ACC112 (cell line): ENCODE results near the gene NUDCD3.

Experiments used
- H2AFZ ChIP-seq: fragments of 200-600 bp; sonication (generic); one replicate; pipeline ENCODE4 v1.6.0; 2017; ENCODE audit warnings: antibody characterized with exemption, low read length; ENCODE audit not compliant: unreplicated experiment
- H3K27ac ChIP-seq: fragments of 200-600 bp; sonication (generic); 2 replicates; pipeline ENCODE4 v1.5.1; 2014; ENCODE audit warnings: low read depth, mild to moderate bottlenecking, antibody characterized with exemption, low read length, moderate library complexity
- H3K27me3 ChIP-seq: fragments of 200-600 bp; sonication (generic); 2 replicates; pipeline ENCODE4 v1.6.1; 2014; ENCODE audit warnings: mild to moderate bottlenecking, antibody characterized with exemption, low read length, moderate library complexity, mixed read lengths; ENCODE audit not compliant: insufficient read depth
- H3K36me3 ChIP-seq: fragments of 200-600 bp; sonication (generic); 2 replicates; pipeline ENCODE4 v1.6.1; 2016; ENCODE audit warnings: mild to moderate bottlenecking, antibody characterized with exemption, low read length, moderate library complexity, mixed read lengths; ENCODE audit not compliant: insufficient read depth
- H3K4me1 ChIP-seq: fragments of 200-600 bp; sonication (generic); one replicate; pipeline ENCODE4 v1.6.1; 2016; ENCODE audit warnings: low read length, mixed read lengths; ENCODE audit not compliant: insufficient read depth, unreplicated experiment, control insufficient read depth
- H3K4me3 ChIP-seq: fragments of 200-600 bp; sonication (generic); 2 replicates; pipeline ENCODE4 v1.5.1; 2014; ENCODE audit warnings: mild to moderate bottlenecking, low read depth, low read length
- H3K79me2 ChIP-seq: fragments of 200-600 bp; sonication (generic); one replicate; pipeline ENCODE4 v1.6.0; 2016; ENCODE audit warnings: low read length; ENCODE audit not compliant: control insufficient read depth, unreplicated experiment, insufficient read depth

NUDCD3 gene

GRCh38 chr7:44382459-44383265 lies 107.8 kb downstream of the NUDCD3 start:
- no peaks in the 10 kb centered on the region for H3K27me3 ChIP-seq
- peaks cover 71% of the 10 kb centered on the region for H3K4me1 ChIP-seq
- no peaks in the 10 kb centered on the region for H3K36me3 ChIP-seq
- H3K27ac ChIP-seq, result peak overlapping the region; percentile 79
- H3K79me2 ChIP-seq, result no peaks in the 10 kb centered on the region
- H3K4me3 ChIP-seq, result no peak overlapping the region
- H2AFZ ChIP-seq, result no peak overlapping the region

GRCh38 chr7:44381494-44382220 lies 108.8 kb downstream of the NUDCD3 start:
- no peaks in the 10 kb centered on the region for H3K79me2 ChIP-seq
- H2AFZ ChIP-seq, result no peak overlapping the region
- H3K27me3 ChIP-seq, result no peaks in the 10 kb centered on the region
- no peaks in the 10 kb centered on the region for H3K36me3 ChIP-seq
- H3K4me1 ChIP-seq, result peaks cover 74% of the 10 kb centered on the region
- peak overlapping the region; percentile 79 for H3K27ac ChIP-seq
- H3K4me3 ChIP-seq, result no peak overlapping the region

GRCh38 chr7:44380831-44381493 lies 109.5 kb downstream of the NUDCD3 start:
- no peaks in the 10 kb centered on the region for H3K27me3 ChIP-seq
- peak overlapping the region; percentile 11; the same call in 1 of the 2 replicates for H3K27ac ChIP-seq
- H2AFZ ChIP-seq, result no peak overlapping the region
- peaks cover 74% of the 10 kb centered on the region for H3K4me1 ChIP-seq
- H3K36me3 ChIP-seq, result no peaks in the 10 kb centered on the region
- no peak overlapping the region for H3K4me3 ChIP-seq
- H3K79me2 ChIP-seq, result no peaks in the 10 kb centered on the region

GRCh38 chr7:44380189-44380830 lies 110.1 kb downstream of the NUDCD3 start:
- no peak overlapping the region for H3K4me3 ChIP-seq
- no peak overlapping the region for H2AFZ ChIP-seq
- H3K79me2 ChIP-seq, result no peaks in the 10 kb centered on the region
- no peaks in the 10 kb centered on the region for H3K36me3 ChIP-seq
- H3K27ac ChIP-seq, result peak overlapping the region; percentile 85; the same call in 1 of the 2 replicates
- H3K4me1 ChIP-seq, result peaks cover 74% of the 10 kb centered on the region
- H3K27me3 ChIP-seq, result no peaks in the 10 kb centered on the region

GRCh38 chr7:44379366-44380188 lies 110.9 kb downstream of the NUDCD3 start:
- Histone ChIP-seq H3K4me3 (no peak overlapping the region), H3K79me2 (no peaks in the 10 kb centered on the region), H3K4me1 (peaks cover 71% of the 10 kb centered on the region), H3K27ac (peak overlapping the region; percentile 85), H3K36me3 (no peaks in the 10 kb centered on the region), H3K27me3 (no peaks in the 10 kb centered on the region), H2AFZ (no peak overlapping the region)

GRCh38 chr7:44378744-44379143 lies 111.7 kb downstream of the NUDCD3 start:
- Histone ChIP-seq H3K79me2 (no peaks in the 10 kb centered on the region), H3K4me1 (peaks cover 63% of the 10 kb centered on the region), H2AFZ (no peak overlapping the region), H3K36me3 (no peaks in the 10 kb centered on the region), H3K4me3 (peak overlapping the region; percentile 9; the same call in 1 of the 2 replicates), H3K27me3 (no peaks in the 10 kb centered on the region), H3K27ac (peak overlapping the region; percentile 85)

- Histone ChIP-seq H2AFZ (no peak overlapping the region), H3K4me3 (no peak overlapping the region), H3K27ac (peak overlapping the region; percentile 85), H3K4me1 (peaks cover 63% of the 10 kb centered on the region), H3K27me3 (no peaks in the 10 kb centered on the region), H3K79me2 (no peaks in the 10 kb centered on the region), H3K36me3 (no peaks in the 10 kb centered on the region)
Observed at GRCh38 chr7:44377681-44378421, 112.6 kb downstream of the NUDCD3 start.

GRCh38 chr7:44377134-44377463 lies 113.4 kb downstream of the NUDCD3 start:
- no peak overlapping the region for H3K4me3 ChIP-seq
- peaks cover 61% of the 10 kb centered on the region for H3K4me1 ChIP-seq
- no peaks in the 10 kb centered on the region for H3K79me2 ChIP-seq
- H3K36me3 ChIP-seq, result no peaks in the 10 kb centered on the region
- H3K27me3 ChIP-seq, result no peaks in the 10 kb centered on the region
- H2AFZ ChIP-seq, result no peak overlapping the region
- no peak overlapping the region for H3K27ac ChIP-seq

GRCh38 chr7:44376429-44377133 lies 113.9 kb downstream of the NUDCD3 start:
- H3K27ac ChIP-seq, result no peak overlapping the region
- no peaks in the 10 kb centered on the region for H3K36me3 ChIP-seq
- H3K4me1 ChIP-seq, result peaks cover 60% of the 10 kb centered on the region
- H3K4me3 ChIP-seq, result no peak overlapping the region
- H3K79me2 ChIP-seq, result no peaks in the 10 kb centered on the region
- H3K27me3 ChIP-seq, result no peaks in the 10 kb centered on the region
- H2AFZ ChIP-seq, result no peak overlapping the region
